HL-60 (cell line): ENCODE data around the gene SLC22A16.

ENCODE experiments used
- CTCF ChIP-seq: IDR thresholded peaks from one replicate; pipeline ENCODE4 v1.5.1; 2011; ENCODE audit warnings: low read length, control low read depth, inconsistent platforms; ENCODE audit not compliant: insufficient read depth
- GABPA ChIP-seq: IDR thresholded peaks from 2 replicates; pipeline ENCODE4 v1.6.1; 2012; ENCODE audit warnings: low read depth
- POLR2AphosphoS5 ChIP-seq: IDR thresholded peaks from 2 replicates; pipeline ENCODE4 v1.6.1; 2012; ENCODE audit warnings: low read depth
- REST ChIP-seq: IDR thresholded peaks from 2 replicates; pipeline ENCODE4 v1.6.1; 2012; ENCODE audit warnings: low read depth; ENCODE audit not compliant: insufficient replicate concordance
- SPI1 ChIP-seq: IDR thresholded peaks from 2 replicates; pipeline ENCODE4 v1.6.1; 2012; ENCODE audit warnings: low read depth, mild to moderate bottlenecking, borderline replicate concordance

GRCh38 chr6:110419028-110419739 lies 57.2 kb downstream of the SLC22A16 start:
- no peak for TF ChIP-seq CTCF
- no peak for TF ChIP-seq POLR2AphosphoS5
- no peak for TF ChIP-seq GABPA
- no peak for TF ChIP-seq REST
- no peak for TF ChIP-seq SPI1
